Sigmoid colon (tissue), 7 donors: ENCODE data around the gene CFHR3. TPM values are rescaled to one million over a fixed set of nuclear protein-coding genes. Genes with fewer than 3 reads are reported as not detected.
A peak's percentile ranks its signal among the peaks of the same experiment; 100 is the strongest.

Experiments used
- DNase-seq: peaks from one replicate; pipeline ENCODE4 v3.0.0-alpha.2; 2019
- H3K27ac ChIP-seq, 4 donors: fragments of 200-600 bp; sonication (generic); one replicate each; pipeline ENCODE4 v1.5.1; 2016 to 2019; ENCODE audit warnings: mild to moderate bottlenecking in 1 of 4
- H3K27me3 ChIP-seq, 3 donors: fragments of 200-600 bp; sonication (generic); one replicate each; pipeline ENCODE4 v1.5.1; 2019; ENCODE audit warnings: mild to moderate bottlenecking in 1 of 3
- H3K36me3 ChIP-seq, 4 donors: fragments of 200-600 bp; sonication (generic); one replicate each; pipeline ENCODE4 v1.5.1; 2016 to 2019
- H3K4me1 ChIP-seq, 4 donors: fragments of 200-600 bp; sonication (generic); one replicate each; pipeline ENCODE4 v1.5.1; 2017 to 2019
- H3K4me3 ChIP-seq, 4 donors: fragments of 200-600 bp; sonication (generic); one replicate each; pipeline ENCODE4 v1.5.1; 2017 to 2019; ENCODE audit warnings: mild to moderate bottlenecking in 2 of 4, moderate library complexity in 1 of 4
- H3K9me3 ChIP-seq, 4 donors: fragments of 200-600 bp in 3 of 4; sonication (generic) in 3 of 4; one replicate each; pipeline versions ENCODE4 v1.5.1 to v1.6.1; 2013 to 2019
- EP300 ChIP-seq, 4 donors: sonication (generic); formaldehyde crosslinking; IDR thresholded peaks; one replicate each; pipeline ENCODE4 v1.6.1; 2017; ENCODE audit warnings: antibody characterized with exemption in 4 of 4
- POLR2A ChIP-seq, 2 donors: fragments of 450-650 bp; IDR thresholded peaks; one replicate each; pipeline ENCODE4 v1.6.1; 2016; ENCODE audit warnings: antibody characterized with exemption in 2 of 2, mild to moderate bottlenecking in 2 of 2, moderate library complexity in 2 of 2
- POLR2AphosphoS5 ChIP-seq, 4 donors: sonication (generic); formaldehyde crosslinking; IDR thresholded peaks; one replicate each; pipeline ENCODE4 v1.6.1; 2017; ENCODE audit warnings: antibody characterized with exemption in 4 of 4
- WGBS, 2 donors: extraction: QIAGEN DNeasy Blood & Tissue Kit; methylation state at CpG; one replicate each; pipeline ENCODE4 v1.1.7; 2013; 5-methylcytosine and 5-hydroxymethylcytosine counted together
- intact Hi-C: fragments of 100-400 bp; cut with DNase I; formaldehyde crosslinking; loops from one replicate; pipeline ENCODE4 v1.15.1; 2023
- polyA plus RNA-seq, 3 donors: library from polyadenylated mRNA; stranded (reverse); fragments of 200-250 nt; gene quantifications; one replicate each; pipeline ENCODE4 v1.2.3, GENCODE V29; 2013
- total RNA-seq, 4 donors: library from RNA; depleted of rRNA; stranded (reverse); fragments of >200 nt; gene quantifications; one replicate each; pipeline ENCODE4 v1.1.0, GENCODE V29; 2016
- TF ChIP-seq, protein P1 (sequence below), 4 experiments: fragments of 450-650 bp in 3 of 4; fragments of 200-600 bp in 1 of 4; IDR thresholded peaks; one replicate each; pipeline ENCODE4 v1.5.1; 2016 to 2019; ENCODE audit warnings: antibody characterized with exemption in 4 of 4, mild to moderate bottlenecking in 3 of 4, moderate library complexity in 2 of 4
- donor health status: healthy with polysubstance abuse.
- donor health status: Bipolar disorder and iron deficiency.
- donor health status: healthy.

The CFHR3 gene
- total RNA-seq (under 1 TPM in 1 of 4 donors, not detected in 3; 0.36 TPM), polyA plus RNA-seq (under 1 TPM in 1 of 3 donors, not detected in 2; 0.09 TPM)

DNA sequence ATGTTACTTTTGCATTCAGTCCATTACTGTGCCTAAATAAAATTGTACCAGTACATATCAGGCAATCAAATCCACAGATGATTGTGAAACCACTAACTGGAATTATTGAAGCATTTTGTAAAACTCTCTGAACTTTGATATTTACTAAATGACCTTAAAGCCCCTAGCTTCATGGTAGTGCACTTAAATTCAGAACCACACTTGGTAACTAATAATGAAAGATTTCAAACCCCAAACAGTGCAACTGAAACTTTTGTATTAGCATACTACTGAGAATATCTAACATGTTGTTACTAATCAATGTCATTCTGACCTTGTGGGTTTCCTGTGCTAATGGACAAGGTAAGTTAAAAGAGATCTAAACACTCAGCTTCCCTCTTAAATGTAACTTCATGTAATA lies at the start of gene CFHR3:
TSS of gene CFHR3 (plus strand) at position 238 of the 400 bp plus-strand sequence. CDS start at position 285, 47 bp downstream.
- H3K27me3 ChIP-seq, result no peaks in the 10 kb centered on the region
- H3K36me3 ChIP-seq, result no peaks in the 10 kb centered on the region
- H3K9me3 ChIP-seq, result no peaks in the 10 kb centered on the region
- H3K4me1 ChIP-seq, result no peaks in the 10 kb centered on the region
- no peak for DNase-seq
- TF ChIP-seq EP300 (IDR thresholded peaks at IDR 0.05) (no peak), POLR2AphosphoS5 (IDR thresholded peaks at IDR 0.05) (no peak), POLR2A (IDR thresholded peaks at IDR 0.05) (no peak)
- TF ChIP-seq, protein P1, sequence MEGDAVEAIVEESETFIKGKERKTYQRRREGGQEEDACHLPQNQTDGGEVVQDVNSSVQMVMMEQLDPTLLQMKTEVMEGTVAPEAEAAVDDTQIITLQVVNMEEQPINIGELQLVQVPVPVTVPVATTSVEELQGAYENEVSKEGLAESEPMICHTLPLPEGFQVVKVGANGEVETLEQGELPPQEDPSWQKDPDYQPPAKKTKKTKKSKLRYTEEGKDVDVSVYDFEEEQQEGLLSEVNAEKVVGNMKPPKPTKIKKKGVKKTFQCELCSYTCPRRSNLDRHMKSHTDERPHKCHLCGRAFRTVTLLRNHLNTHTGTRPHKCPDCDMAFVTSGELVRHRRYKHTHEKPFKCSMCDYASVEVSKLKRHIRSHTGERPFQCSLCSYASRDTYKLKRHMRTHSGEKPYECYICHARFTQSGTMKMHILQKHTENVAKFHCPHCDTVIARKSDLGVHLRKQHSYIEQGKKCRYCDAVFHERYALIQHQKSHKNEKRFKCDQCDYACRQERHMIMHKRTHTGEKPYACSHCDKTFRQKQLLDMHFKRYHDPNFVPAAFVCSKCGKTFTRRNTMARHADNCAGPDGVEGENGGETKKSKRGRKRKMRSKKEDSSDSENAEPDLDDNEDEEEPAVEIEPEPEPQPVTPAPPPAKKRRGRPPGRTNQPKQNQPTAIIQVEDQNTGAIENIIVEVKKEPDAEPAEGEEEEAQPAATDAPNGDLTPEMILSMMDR (IDR thresholded peaks at IDR 0.05), result no peak
- H3K4me3 ChIP-seq, result no peak within 1 kb of the TSS
- no peak within 1 kb of the TSS for H3K27ac ChIP-seq
- intact Hi-C loops, result no loop called here

DNA sequence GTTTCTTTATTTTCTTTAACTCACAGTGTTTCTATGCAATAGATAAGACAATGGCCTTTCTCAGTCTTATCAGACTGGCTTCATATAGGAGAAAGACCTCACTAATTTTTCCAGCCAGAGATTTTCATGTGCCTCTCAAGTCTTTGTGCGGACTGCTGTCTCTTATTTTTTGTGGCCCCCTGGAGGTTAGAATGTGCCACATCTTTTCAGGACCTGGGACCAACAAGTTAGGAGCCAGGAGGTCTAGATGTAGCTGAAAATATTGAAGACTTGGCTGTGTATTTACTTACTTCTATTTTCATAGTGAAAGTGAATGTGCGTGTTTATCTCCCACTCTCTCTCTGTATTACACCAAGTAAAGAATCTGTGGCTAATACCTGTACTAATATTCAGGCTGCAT lies 42.1 kb upstream of the CFHR3 start:
- Histone ChIP-seq H3K36me3 (no peaks in the 10 kb centered on the region), H3K27ac (peak overlapping the region in 2 of 4 donors; percentile 18 to 62), H3K4me3 (no peak overlapping the region), H3K27me3 (no peaks in the 10 kb centered on the region), H3K9me3 (no peaks in the 10 kb centered on the region), H3K4me1 (peaks cover 0 to 10% (median 10%) of the 10 kb centered on the region in 4 donors)
- no peak for TF ChIP-seq EP300 (IDR thresholded peaks at IDR 0.05)
- no peak for TF ChIP-seq POLR2AphosphoS5 (IDR thresholded peaks at IDR 0.05)
- TF ChIP-seq, protein P1 (IDR thresholded peaks at IDR 0.05), result no peak
- TF ChIP-seq POLR2A (IDR thresholded peaks at IDR 0.05), result no peak
- no peak for DNase-seq
- intact Hi-C loops, result no loop called here
- WGBS, 2 donors, result 85 to 89% methylated on average over 2 of the region's 2 CpGs

DNA sequence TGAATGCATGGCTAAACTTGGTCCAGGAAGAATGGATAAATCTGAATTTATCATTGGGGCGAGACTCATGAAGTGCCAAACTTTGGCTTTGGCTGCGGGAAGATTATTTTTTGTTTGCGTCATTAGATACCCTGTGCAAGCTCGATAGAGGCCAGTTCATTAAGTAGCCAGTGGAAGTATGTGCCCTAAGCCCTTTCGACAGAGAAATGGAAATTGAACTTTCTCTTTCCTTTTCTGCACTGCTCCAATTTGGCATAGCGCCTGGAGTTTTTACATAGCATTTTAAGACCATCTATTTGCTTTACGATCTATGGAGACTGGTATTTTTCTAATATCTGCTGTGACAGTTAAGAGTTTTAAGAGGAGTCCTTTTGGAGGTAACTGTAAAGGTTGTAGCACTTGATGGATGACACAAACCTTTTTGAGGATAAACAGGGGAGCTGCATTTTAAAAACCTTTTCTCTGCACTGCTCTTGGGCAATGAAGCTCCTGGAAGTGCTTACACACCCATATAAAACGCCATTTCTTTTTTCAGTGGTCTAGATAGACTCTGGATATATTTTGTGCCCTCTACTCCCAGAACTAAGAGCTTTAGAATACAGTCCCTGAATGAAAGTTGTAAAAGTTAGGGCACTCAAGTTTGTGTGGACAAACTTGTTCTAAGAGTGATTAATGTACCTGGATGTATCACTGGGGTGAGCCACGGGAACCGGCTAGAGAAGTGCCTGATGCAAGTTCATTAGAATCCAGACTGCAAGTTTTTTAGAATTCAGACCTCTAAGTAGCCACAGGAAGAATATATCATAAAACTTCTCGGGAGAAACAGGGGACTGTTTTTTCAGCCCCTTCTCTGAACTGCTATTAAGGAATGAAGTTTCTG lies 41.3 kb upstream of the CFHR3 start:
- 76 to 79% methylated on average over 11 of the region's 11 CpGs for WGBS, 2 donors
- TF ChIP-seq POLR2A (IDR thresholded peaks at IDR 0.05), result no peak
- TF ChIP-seq POLR2AphosphoS5 (IDR thresholded peaks at IDR 0.05), result peak in 2 of 4 donors; percentile 57 to 60
- Histone ChIP-seq H3K27me3 (no peaks in the 10 kb centered on the region), H3K36me3 (no peaks in the 10 kb centered on the region), H3K4me1 (peaks cover 0 to 10% (median 10%) of the 10 kb centered on the region in 4 donors), H3K9me3 (no peaks in the 10 kb centered on the region), H3K27ac (peak overlapping the region in 3 of 4 donors; percentile 18 to 62 (median 40)), H3K4me3 (peak overlapping the region in 3 of 4 donors; percentile 23 to 29 (median 25))
- intact Hi-C loops, result no loop called here
- no peak for DNase-seq

DNA sequence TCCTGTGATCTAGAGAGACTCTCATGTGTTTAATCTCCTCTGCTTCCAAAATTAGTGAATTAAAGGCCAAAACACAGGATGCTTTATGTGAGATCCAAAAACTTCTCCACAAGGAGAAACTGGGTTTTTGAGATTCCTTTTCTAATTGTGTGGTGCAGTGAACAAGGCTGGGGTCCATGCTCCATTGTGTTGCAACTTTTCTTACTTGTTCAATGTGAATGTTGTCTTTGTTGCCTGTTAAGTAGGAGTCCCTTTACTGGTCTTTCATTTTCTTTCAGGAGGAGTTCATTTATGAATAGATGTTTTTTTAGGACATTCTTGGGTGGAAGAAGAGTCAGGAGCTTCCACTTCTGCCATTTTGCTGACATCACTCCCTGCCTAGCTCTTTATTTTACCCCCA lies 40.6 kb upstream of the CFHR3 start:
- Histone ChIP-seq H3K27ac (peak overlapping the region in 3 of 4 donors; percentile 18 to 62 (median 40)), H3K4me1 (peaks cover 0 to 10% (median 10%) of the 10 kb centered on the region in 4 donors), H3K36me3 (no peaks in the 10 kb centered on the region), H3K4me3 (no peak overlapping the region), H3K9me3 (peaks cover 0 to 6% (median 0%) of the 10 kb centered on the region in 4 donors), H3K27me3 (no peaks in the 10 kb centered on the region)
- intact Hi-C loops, result no loop called here
- no peak for TF ChIP-seq POLR2A (IDR thresholded peaks at IDR 0.05)
- TF ChIP-seq EP300 (IDR thresholded peaks at IDR 0.05), result no peak
- TF ChIP-seq, protein P1 (IDR thresholded peaks at IDR 0.05), result no peak
- TF ChIP-seq POLR2AphosphoS5 (IDR thresholded peaks at IDR 0.05), result no peak
- no peak for DNase-seq

DNA sequence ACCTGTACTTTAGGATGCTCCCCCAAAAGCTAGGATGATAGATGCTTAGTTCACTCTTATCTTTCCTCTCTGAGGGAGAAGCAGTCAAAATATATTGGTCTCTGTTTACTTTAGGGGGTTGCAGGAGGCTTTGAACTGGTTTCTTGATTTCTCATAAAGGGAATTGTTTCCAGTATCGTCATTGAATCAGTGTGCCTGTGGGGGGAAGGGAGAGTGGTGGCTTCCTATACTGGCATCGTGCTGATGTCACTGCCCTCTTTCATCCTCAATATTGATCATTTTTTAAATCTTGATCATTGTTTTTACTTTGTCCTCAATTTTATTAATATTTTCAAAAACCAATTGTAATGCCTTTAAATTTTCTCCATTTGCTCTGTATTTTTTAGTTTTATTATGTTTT lies 40.2 kb upstream of the CFHR3 start:
- 74 to 79% methylated on average over 2 of the region's 2 CpGs for WGBS, 2 donors
- Histone ChIP-seq H3K4me1 (peaks cover 0 to 10% (median 10%) of the 10 kb centered on the region in 4 donors), H3K27me3 (no peaks in the 10 kb centered on the region), H3K4me3 (no peak overlapping the region), H3K9me3 (peaks cover 0 to 7% (median 0%) of the 10 kb centered on the region in 4 donors), H3K27ac (no peak overlapping the region), H3K36me3 (no peaks in the 10 kb centered on the region)
- intact Hi-C loops, result no loop called here
- DNase-seq, result no peak
- TF ChIP-seq POLR2AphosphoS5 (IDR thresholded peaks at IDR 0.05) (no peak), POLR2A (IDR thresholded peaks at IDR 0.05) (no peak), EP300 (IDR thresholded peaks at IDR 0.05) (no peak)
- TF ChIP-seq, protein P1 (IDR thresholded peaks at IDR 0.05), result no peak
